ENCODE results near the gene GPR37.

Gene GPR37

DNA sequence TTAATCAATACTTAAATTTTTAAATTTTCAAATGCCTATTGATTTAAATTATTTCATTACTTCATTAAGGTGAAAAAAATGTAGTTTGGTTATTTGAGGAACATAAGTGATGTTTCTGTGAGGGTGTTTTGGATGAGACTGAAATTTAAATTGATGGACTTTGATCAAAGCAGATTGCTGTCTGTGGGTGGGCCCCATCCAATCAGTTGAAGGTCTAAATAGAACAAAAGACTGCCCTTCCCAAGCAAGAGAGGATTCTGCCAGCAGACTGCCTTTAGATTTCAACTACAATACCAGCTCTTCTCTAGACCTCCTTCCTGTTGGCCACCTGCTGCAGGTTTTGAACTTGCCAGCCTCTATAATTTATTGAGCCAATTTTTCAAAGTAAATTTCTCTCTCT lies 14.5 kb upstream of the GPR37 start:
- DNase-seq, result no peak

DNA sequence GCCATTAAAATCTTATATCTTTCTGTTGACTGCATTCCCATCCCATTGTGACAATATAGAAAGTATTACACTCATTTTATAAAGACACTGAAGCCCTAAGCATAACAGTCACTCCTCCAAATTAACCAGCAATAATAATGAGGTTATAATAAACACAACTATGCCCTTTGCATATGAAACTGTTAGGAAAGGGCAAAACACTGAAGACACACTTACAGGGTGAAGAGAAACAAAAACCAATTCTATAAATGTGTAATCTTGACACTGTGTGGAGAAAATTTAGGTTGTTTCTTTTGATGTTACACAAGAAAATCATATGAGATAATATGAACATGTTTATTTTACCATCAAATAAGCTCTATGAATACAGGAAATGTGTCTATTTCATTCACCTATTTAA lies 14.0 kb upstream of the GPR37 start:
- no peak for DNase-seq

GRCh38 chr7:124779194-124779593 lies 13.6 kb upstream of the GPR37 start:
- DNase-seq, result no peak

- DNase-seq, result no peak
Observed at GRCh38 chr7:124777268-124777667, 11.7 kb upstream of the GPR37 start.

GRCh38 chr7:124776153-124776552 lies 10.6 kb upstream of the GPR37 start:
- no peak for DNase-seq

DNA sequence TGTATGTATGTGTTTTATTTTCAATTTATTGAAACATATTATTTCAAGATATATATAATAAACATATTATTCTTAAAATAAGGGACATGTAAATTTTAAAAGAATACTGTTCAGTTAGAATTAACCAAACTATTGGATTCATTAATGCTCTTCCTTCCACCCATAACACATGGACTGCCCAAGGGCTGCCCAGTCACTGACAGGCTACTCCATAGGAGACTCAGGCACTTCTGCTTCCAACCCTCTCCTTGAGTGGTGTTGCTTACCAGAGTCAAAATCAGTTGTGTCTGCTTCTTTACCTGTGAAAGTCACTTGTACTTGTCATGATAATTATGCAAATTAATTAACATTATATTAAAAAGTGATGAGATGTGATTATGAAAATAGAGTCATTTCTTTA lies 9.8 kb upstream of the GPR37 start:
- no peak for DNase-seq

- no peak for DNase-seq
Observed at GRCh38 chr7:124773938-124774337, 8.3 kb upstream of the GPR37 start.

DNA sequence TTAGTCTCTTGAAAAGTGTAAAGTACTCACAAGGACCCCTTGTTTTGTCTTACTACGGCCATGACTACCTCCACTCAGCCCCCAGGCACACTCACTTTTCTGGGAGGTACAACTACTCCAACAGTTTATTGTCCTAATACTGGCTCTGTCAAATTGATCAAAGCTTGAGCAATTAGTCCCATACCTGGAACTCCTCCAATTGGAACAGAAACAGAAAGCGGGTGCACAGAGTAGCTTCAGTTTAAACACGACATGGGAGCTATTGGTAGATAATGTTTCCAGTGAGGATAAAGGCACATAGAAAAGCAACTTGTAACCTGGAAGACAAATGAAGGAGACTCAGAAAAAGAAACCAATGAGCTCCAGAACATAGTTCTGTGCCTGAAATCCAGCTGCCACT lies 7.7 kb upstream of the GPR37 start:
- no peak for DNase-seq

GRCh38 chr7:124769136-124769535 lies 3.5 kb upstream of the GPR37 start:
- DNase-seq, result no peak

GRCh38 chr7:124768525-124768924 lies 2.9 kb upstream of the GPR37 start:
- DNase-seq, result no peak

GRCh38 chr7:124764847-124765400 lies 668 bp downstream of the GPR37 start:
- no peak for DNase-seq

DNA sequence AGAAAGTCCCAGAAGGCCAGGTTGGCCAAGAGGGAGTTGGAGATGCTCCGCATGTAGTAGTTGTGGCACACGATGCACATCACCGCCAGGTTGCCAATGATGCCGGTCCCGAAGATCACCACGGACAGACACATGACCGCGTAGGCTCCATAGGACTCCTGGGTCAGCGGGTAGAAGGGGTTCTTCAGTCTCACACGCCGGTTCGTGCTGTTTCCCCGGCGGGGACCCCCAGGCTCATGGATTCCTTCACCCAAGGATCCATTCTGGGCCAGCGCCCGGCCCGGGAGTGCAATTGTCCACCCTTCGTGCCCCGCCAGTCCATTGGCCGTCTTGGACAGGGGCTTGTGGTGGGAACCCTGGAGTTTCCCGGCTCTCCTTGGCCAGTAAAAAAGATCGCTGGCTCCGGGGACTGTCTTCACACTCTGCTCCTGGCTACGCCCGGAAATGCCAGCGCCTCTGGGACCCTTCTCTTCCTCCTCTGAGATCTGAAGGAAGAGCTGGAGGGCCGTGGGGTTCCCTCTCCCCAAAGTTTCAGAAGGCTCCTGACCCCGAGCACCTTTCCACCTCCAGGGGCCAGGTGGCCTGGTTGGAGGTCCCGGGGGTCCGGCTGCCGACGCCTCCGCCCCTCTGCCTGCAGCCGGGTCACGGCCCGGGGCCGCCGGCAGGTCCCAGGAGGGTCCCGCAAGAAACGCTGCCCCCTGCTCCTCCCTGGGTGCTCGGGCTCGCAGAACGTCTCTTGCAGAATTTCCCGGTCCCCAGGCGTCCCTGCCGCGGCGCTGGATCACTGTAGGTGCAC lies 1.3 kb downstream of the GPR37 start:
- DNase-seq, result no peak

GRCh38 chr7:124762611-124763143 lies 2.9 kb downstream of the GPR37 start:
- DNase-seq, result no peak

DNA sequence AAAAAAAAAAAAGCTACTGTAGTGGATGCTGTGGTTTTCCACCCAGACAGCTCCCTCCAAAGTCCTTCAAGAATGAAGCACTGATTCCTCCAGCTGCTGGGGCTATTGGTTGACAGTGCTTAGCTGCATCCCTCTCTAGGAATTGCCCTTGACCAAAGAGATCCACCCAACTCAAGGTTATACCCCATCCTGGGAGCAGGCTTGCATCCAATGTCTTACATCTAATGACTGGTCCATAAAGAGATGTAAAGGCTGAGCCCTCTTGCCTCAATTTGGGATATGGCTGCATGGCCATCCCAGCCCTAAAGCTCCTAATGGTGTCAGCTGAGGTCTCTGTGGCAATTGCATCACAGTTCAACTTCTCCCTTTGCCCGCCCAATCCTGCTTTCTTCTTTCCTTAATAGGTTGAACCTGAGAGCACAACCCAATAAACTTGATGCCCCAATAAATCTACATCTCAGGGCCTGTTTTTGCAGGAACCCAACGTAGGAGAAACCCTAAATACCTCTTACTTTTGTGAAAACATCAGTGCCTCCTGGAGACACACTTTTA lies 4.4 kb downstream of the GPR37 start:
- no peak for DNase-seq

GRCh38 chr7:124758327-124758726 lies 7.3 kb downstream of the GPR37 start:
- DNase-seq, result no peak

DNA sequence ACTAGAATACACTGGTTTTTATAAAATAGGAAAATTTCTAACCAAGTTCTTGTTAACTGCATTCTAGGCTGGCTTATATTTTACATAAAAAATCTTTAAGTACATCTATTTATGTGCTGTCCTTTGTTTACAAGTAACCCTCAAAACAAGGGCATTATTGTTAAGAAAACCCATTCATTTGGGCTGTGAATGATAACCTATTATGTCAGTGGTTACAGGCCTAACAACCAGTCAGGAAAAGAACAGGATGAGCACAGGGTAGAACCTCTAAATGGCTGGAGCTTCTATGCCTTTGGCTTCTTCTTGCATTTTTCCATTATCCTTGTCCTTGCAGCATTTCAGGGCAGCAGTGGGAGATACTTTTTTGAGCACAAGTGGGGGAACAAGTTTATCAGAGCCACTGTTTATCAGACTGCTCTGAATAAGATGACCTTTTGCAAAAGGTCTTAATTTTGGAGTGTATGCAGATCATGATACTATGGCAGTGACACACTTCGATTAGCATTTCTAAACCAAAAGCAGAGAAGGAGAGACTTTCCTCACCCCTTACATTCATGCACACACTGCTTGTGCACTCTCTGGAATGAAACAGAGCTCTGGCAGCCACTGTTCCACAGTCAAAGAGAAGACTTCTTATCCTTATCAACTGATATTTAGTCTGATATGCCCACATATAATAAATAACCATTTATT lies 10.9 kb downstream of the GPR37 start:
- DNase-seq, result no peak

DNA sequence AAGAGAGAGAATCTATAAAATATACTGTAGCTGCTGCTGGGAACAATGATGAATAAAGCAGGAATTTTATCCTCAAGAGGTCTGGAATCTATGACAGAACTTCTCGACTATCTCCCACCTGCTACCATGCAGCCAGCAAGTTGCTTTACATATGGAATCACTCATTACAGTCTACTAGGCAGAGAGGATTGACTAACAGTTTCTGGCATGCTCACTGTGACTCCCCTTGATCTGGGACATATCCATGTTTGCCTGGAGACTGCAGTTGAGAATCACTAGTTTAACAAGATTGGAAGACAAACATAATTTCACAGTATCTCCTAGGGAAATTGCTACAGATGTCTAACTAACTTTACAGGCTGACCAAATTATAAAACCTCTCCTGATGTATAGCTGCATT lies 13.3 kb downstream of the GPR37 start:
- peak; percentile 2 for DNase-seq

DNA sequence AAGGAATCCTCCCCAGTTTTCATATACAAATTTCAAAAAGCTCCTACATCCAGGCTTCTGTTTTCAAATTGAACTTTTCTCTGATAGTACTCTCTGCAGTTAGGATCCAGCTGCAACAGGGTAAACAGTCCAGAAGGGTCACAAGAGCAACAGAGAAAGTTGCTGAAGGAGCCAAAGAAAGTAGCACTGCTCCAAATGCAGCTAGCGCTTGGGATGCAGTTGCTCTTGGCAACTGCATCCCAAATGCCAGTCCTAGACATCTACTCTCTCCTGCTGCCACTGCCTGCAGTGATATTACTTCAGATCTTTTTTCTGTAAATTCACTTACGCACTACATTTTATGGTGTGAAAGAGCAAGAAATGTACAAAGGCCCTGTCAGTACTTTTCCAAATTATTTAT lies 14.6 kb downstream of the GPR37 start:
- no peak for DNase-seq

DNA sequence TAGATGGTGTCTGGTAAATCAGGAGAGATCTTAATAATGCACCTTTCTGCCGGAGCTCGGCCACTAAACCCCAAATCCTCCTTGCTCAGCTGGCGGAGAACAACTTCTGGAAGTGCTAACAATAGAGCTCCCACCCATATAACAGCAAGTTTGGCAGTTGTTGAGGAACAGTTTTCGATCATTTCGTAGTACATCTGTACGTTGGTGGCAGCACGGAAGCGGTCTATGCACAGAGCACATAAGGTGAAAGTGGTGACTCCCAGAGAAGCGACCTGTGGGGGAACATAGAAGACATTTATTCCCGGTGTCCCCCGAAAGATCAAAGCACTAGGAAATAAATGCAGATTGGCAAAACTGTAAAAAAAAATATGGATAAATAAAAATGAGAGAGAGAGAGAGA lies 18.5 kb downstream of the GPR37 start:
- no peak for DNase-seq

DNA sequence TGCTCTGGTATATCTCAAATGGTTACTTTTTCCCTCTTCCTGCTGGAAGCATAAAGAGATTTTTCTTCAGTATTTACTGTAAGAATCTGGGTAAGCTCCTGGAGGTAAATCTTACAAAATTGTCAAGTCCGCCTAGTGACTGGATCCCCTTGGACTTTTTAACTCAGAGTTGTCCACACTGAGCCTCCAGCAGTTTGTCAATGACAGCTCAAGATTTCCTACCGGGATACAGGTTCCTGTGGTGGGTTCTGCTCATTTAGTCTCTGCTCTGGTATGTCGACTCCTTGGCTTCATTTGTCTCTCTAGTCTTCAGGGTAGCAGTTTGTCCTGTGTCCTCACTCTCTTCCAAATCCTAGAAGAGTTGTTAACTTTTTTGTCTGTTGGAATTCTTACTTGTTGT lies 27.0 kb downstream of the GPR37 start:
- DNase-seq, result no peak

- DNase-seq, result no peak
Observed at GRCh38 chr7:124737760-124738300, 27.8 kb downstream of the GPR37 start.

DNA sequence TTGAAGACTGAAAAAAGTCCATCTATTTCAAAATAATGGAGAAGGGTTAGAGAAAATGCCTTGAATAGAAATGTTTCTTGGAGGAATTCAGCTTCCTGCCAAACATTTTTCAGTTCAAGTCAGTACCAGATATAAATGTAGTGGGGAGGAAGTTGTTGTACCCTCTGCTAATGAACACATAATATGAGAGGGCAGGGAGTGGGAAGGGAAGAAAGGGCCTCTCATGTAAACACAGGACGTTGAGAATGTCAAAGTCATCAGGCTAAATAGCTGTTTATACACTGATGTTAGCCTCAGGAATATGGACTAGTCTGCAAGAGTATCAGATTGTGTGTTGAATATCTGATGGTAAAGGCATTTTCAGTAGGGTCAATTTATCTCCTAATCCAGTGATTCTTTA lies 37.0 kb downstream of the GPR37 start:
- DNase-seq, result no peak

DNA sequence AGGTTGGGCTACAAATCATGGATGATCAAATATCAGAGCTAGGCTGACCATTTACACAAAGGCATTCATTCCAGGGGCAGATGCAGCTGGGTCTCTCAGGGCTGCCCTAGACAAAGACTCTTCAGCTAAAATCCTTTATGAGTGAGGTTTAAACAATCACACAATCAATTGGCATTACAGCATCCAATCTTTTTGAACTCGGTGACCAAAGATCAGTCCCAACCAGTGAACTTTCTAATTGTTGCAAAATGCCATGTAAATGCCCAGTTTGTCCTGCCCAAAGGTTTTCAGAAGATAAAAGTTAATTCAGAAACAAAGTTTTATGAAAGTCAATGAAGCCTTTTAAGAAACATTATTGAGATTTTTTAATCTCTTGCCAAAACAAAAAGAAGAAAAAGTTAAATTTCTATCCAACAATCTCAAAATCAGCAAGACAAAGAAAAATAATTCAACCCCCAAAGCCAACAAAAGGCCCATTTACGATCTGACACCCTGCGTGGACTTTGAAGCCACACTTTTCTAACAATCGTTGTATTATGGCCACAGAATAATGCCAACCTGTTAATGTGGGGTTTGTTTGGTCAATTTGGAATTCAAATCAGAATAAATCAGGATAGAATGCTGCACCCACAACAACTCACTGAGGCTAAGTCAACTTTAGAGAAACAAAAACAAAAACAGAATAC lies 40.9 kb downstream of the GPR37 start:
- DNase-seq, result no peak
